HepG2 (cell line): ENCODE results near the gene KCNT1. TPM values are rescaled to one million over a fixed set of nuclear protein-coding genes. Genes with fewer than 3 reads are reported as not detected.

ENCODE experiments used
- ATAC-seq: fragments of 200-7000 bp; cut with Tn5 transposase; 3 replicates; pipeline ENCODE4 v1.9.1; 2020; ENCODE audit warnings: mild to moderate bottlenecking, moderate library complexity
- BruUV-seq: library from RNA; stranded (reverse); fragments of 400-500 nt; replicated peaks from 2 replicates; lab custom pipeline; 2021; lab: Mats Ljungman, UMichigan
- CTCF ChIA-PET: fragments of 300-600 bp; formaldehyde crosslinking; extraction: SDS; loops from one replicate; lab custom pipeline; 2021; ENCODE audit warnings: low total read pairs, inconsistent platforms, low intra/inter-chr PET ratio; lab: Yijun Ruan, JAX
- POLR2A ChIA-PET: fragments of 350-600 bp; sonication (Branson Sonifier 250); formaldehyde crosslinking; loops from one replicate; lab custom pipeline; 2020; ENCODE audit warnings: antibody characterized with exemption, inconsistent platforms; lab: Yijun Ruan, JAX
- DNase-seq: peaks from one replicate; pipeline ENCODE4 v3.0.0-alpha.2; 2015; ENCODE audit warnings: low spot score
- FAIRE-seq: peaks from 3 replicates; lab custom pipeline; 2011; peaks lifted over from hg19 to GRCh38; lab: Jason Lieb, UNC
- H2AFZ ChIP-seq: one replicate; pipeline ENCODE4 v1.6.1; 2011; ENCODE audit warnings: low read length, inconsistent platforms
- H3K27ac ChIP-seq: fragments of 300-600 bp; 3 replicates; pipeline ENCODE4 v1.8.0; 2011; ENCODE audit warnings: mixed run types, mild to moderate bottlenecking, mixed read lengths, low read length, inconsistent platforms; ENCODE audit not compliant: insufficient read depth; ENCODE audit errors: extremely low read length
- H3K27me3 ChIP-seq, 2 experiments: fragments of 200-600 bp in 1 of 2; 2 replicates in 1 of 2; 3 replicates in 1 of 2; pipeline versions ENCODE4 v1.6.0 to v1.8.0; 2011; ENCODE audit warnings: low read length in 2 of 2, mild to moderate bottlenecking in 2 of 2, moderate library complexity in 2 of 2, inconsistent platforms in 1 of 2; ENCODE audit not compliant: insufficient read depth in 2 of 2, control insufficient read depth in 1 of 2
- H3K36me3 ChIP-seq, 2 experiments: fragments of 200-600 bp in 1 of 2; replicated peaks in 1 of 2; 2 replicates in 1 of 2; 3 replicates in 1 of 2; pipeline versions ENCODE4 v1.5.1 to v1.8.0; 2011; ENCODE audit warnings: low read length in 2 of 2, inconsistent platforms in 1 of 2; ENCODE audit not compliant: insufficient read depth in 2 of 2, control insufficient read depth in 1 of 2
- H3K4me1 ChIP-seq: 2 replicates; pipeline ENCODE4 v1.5.1; 2012; ENCODE audit warnings: low read length, inconsistent platforms; ENCODE audit not compliant: insufficient read depth
- H3K4me2 ChIP-seq: 2 replicates; pipeline ENCODE4 v1.6.0; 2011; ENCODE audit warnings: low read depth, low read length, inconsistent platforms
- H3K4me3 ChIP-seq, 3 experiments: fragments of 200-600 bp in 1 of 3; sonication (generic), shearing (Covaris generic) in 1 of 3; replicated peaks in 1 of 3; 2 replicates each; pipeline ENCODE4 v1.5.1; 2011 to 2016; ENCODE audit warnings: low read length in 3 of 3, inconsistent platforms in 2 of 3, low read depth in 2 of 3, mild to moderate bottlenecking in 2 of 3, control low read depth in 1 of 3, mixed read lengths in 1 of 3; ENCODE audit not compliant: insufficient read depth in 1 of 3
- H3K79me2 ChIP-seq: one replicate; pipeline ENCODE4 v1.6.1; 2011; ENCODE audit warnings: low read length, inconsistent platforms; ENCODE audit not compliant: insufficient read depth
- H3K9ac ChIP-seq: 2 replicates; pipeline ENCODE4 v1.6.0; 2011; ENCODE audit warnings: mild to moderate bottlenecking, low read depth, low read length, inconsistent platforms; ENCODE audit not compliant: insufficient read depth
- H3K9me3 ChIP-seq: 2 replicates; pipeline ENCODE4 v1.5.1; 2012; ENCODE audit warnings: mild to moderate bottlenecking, low read length
- H4K20me1 ChIP-seq: 2 replicates; pipeline ENCODE4 v1.6.0; 2011; ENCODE audit warnings: inconsistent platforms, mild to moderate bottlenecking, low read length, moderate library complexity; ENCODE audit not compliant: insufficient read depth
- AGO2 ChIP-seq: fragments of 200-400 bp; formaldehyde crosslinking; optimal IDR thresholded peaks from 2 replicates; pipeline ENCODE3; 2017; ENCODE audit warnings: mild to moderate bottlenecking, low read depth, low read length, moderate library complexity
- HNRNPUL1 ChIP-seq: fragments of 200-400 bp; formaldehyde crosslinking; IDR thresholded peaks from 2 replicates; pipeline ENCODE4 v1.6.1; 2017; ENCODE audit warnings: low read depth, mild to moderate bottlenecking, low read length, moderate library complexity
- HOXA9 ChIP-seq: sonication (generic); formaldehyde crosslinking; IDR thresholded peaks from 2 replicates; pipeline ENCODE4 v1.8.1; 2022; ENCODE audit warnings: missing genetic modification reagents, mild to moderate bottlenecking, moderate library complexity, borderline replicate concordance
- KDM6A ChIP-seq: IDR thresholded peaks from 2 replicates; pipeline ENCODE4 v1.6.1; 2016; ENCODE audit warnings: low read depth
- MIER2 ChIP-seq: IDR thresholded peaks from 2 replicates; pipeline ENCODE4 v1.6.1; 2016; ENCODE audit warnings: missing biosample characterization, missing genetic modification reagents
- NFE2L1 ChIP-seq: sonication (generic); formaldehyde crosslinking; IDR thresholded peaks from 2 replicates; pipeline ENCODE4 v1.4.0; 2020; ENCODE audit warnings: missing genetic modification reagents, mild to moderate bottlenecking, borderline replicate concordance
- POLR2G ChIP-seq: fragments of 200-400 bp; formaldehyde crosslinking; IDR thresholded peaks from 2 replicates; pipeline ENCODE4 v1.6.1; 2018; ENCODE audit warnings: mild to moderate bottlenecking, low read depth, low read length, moderate library complexity
- RBM22 ChIP-seq: fragments of 200-400 bp; formaldehyde crosslinking; optimal IDR thresholded peaks from 2 replicates; pipeline ENCODE3; 2017; ENCODE audit warnings: mild to moderate bottlenecking, low read length, moderate library complexity
- SRSF1 ChIP-seq: fragments of 200-400 bp; formaldehyde crosslinking; optimal IDR thresholded peaks from 2 replicates; pipeline ENCODE3; 2017; ENCODE audit warnings: mild to moderate bottlenecking, low read depth, low read length, moderate library complexity
- STAG1 ChIP-seq: sonication (generic); formaldehyde crosslinking; IDR thresholded peaks from 2 replicates; pipeline ENCODE4 v1.4.0; 2020; ENCODE audit warnings: missing genetic modification reagents
- ZNF703 ChIP-seq: sonication (generic); formaldehyde crosslinking; IDR thresholded peaks from 2 replicates; pipeline ENCODE4 v1.5.1; 2020; ENCODE audit warnings: missing genetic modification reagents, mild to moderate bottlenecking, moderate library complexity, borderline replicate concordance
- ZNF773 ChIP-seq: sonication (generic); formaldehyde crosslinking; IDR thresholded peaks from 2 replicates; pipeline ENCODE4 v1.4.0; 2020; ENCODE audit warnings: missing genetic modification reagents, borderline replicate concordance
- ZNF781 ChIP-seq: sonication (generic); formaldehyde crosslinking; IDR thresholded peaks from 2 replicates; pipeline ENCODE4 v1.5.1; 2020; ENCODE audit warnings: borderline replicate concordance, mild to moderate bottlenecking, missing genetic modification reagents; ENCODE audit errors: not compliant biosample characterization
- WGBS: methylation state at CpG from one replicate; pipeline ENCODE4 v1.1.6; 2017; ENCODE audit warnings: low lambda C conversion rate; 5-methylcytosine and 5-hydroxymethylcytosine counted together
- in situ Hi-C: cut with HindIII; loops from 2 replicates; pipeline ENCODE4 v1.10.0; 2017; ENCODE audit warnings: low pct_unique_long_range_greater_than_20kb; ENCODE audit not compliant: extremely low pct_ligation_motif_present
- intact Hi-C: fragments of 100-400 bp; cut with micrococcal nuclease; formaldehyde crosslinking; loops from one replicate; pipeline ENCODE4 v1.10.0; 2022; ENCODE audit not compliant: unreplicated experiment
- polyA plus RNA-seq, 8 experiments: library from polyadenylated mRNA; depleted of rRNA in 3 of 8; stranded (reverse) in 7 of 8; unstranded in 1 of 8; fragments of >200 nt; fragmentation: Illumina TruSeq in 4 of 8; extraction: Trizol in 4 of 8; gene quantifications; 2 replicates each; pipeline versions ENCODE4 v1.2.1 to v1.2.3, GENCODE V29; 2011 to 2016; ENCODE audit warnings: low read depth in 4 of 8, missing spikeins in 1 of 8, mixed read lengths in 1 of 8; ENCODE audit not compliant: insufficient read depth in 1 of 8
- total RNA-seq, 5 experiments: library from RNA; depleted of rRNA; stranded (reverse); fragments of >200 nt; fragmentation: Illumina TruSeq; extraction: Trizol; gene quantifications; 2 replicates each; pipeline ENCODE4 v1.2.3, GENCODE V29; 2016; ENCODE audit warnings: low read depth in 1 of 5
- TF ChIP-seq, protein P1 (sequence below): sonication (generic); formaldehyde crosslinking; IDR thresholded peaks from 2 replicates; pipeline ENCODE4 v1.4.0; 2020; ENCODE audit warnings: missing genetic modification reagents, mild to moderate bottlenecking, borderline replicate concordance
- TF ChIP-seq, protein P2 (sequence below): sonication (generic); formaldehyde crosslinking; IDR thresholded peaks from 2 replicates; pipeline ENCODE4 v1.8.0; 2022; ENCODE audit warnings: missing genetic modification reagents, low read depth, mild to moderate bottlenecking, borderline replicate concordance
- TF ChIP-seq, protein P3 (sequence below): sonication (generic); formaldehyde crosslinking; IDR thresholded peaks from 2 replicates; pipeline ENCODE4 v1.5.1; 2020; ENCODE audit warnings: mild to moderate bottlenecking, missing genetic modification reagents, borderline replicate concordance
- TF ChIP-seq, protein P4 (sequence below): sonication (generic); formaldehyde crosslinking; IDR thresholded peaks from 2 replicates; pipeline ENCODE4 v1.5.0; 2020; ENCODE audit warnings: missing genetic modification reagents
- TF ChIP-seq, protein P5 (sequence below): sonication (generic); formaldehyde crosslinking; IDR thresholded peaks from 2 replicates; pipeline ENCODE4 v1.8.0; 2022; ENCODE audit warnings: missing genetic modification reagents, mild to moderate bottlenecking, inconsistent platforms, borderline replicate concordance

Gene KCNT1
- total and polyA plus RNA-seq, 2 of the 13 experiments (the other 11 are each of a cell fraction or from before 2014, with no cell fraction given): not detected

DNA sequence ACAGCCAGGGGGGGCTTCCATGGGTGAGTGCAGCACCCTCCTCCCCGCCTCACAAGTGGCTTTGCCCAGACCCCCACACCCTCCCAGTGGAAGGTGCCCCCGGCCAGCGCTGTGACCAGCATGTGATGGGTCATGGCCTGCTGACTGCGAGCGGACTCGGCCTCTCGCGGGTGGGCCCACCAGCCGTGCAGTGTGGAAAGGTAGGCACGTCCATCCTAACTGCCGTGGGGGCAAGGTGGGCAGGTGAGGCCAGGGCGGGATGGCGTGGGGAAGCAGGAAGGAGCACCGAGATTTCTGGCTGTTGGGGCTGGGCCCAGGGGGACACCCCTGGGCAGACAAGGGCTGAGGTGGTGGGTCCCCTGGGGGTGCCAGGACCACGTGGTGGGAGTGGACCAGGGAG lies 14.8 kb upstream of the KCNT1 start:
- no peak for ATAC-seq
- Histone ChIP-seq H3K9ac (no peak overlapping the region), H3K9me3 (no peaks in the 10 kb centered on the region), H2AFZ (no peak overlapping the region), H3K27ac (no peak overlapping the region), H3K79me2 (no peaks in the 10 kb centered on the region), H3K4me2 (no peak overlapping the region), H3K4me1 (no peaks in the 10 kb centered on the region), H4K20me1 (peaks cover 2% of the 10 kb centered on the region; the same call in 1 of the 2 replicates), H3K4me3 (no peak overlapping the region), H3K36me3 (no peaks in the 10 kb centered on the region), H3K27me3 (peaks cover 22 to 80% of the 10 kb centered on the region in 2 experiments; a peak in 4 of 5 replicates)
- TF ChIP-seq HOXA9 (no peak), HNRNPUL1 (no peak), STAG1 (CRISPR knock-in tag) (no peak), ZNF773 (CRISPR knock-in tag) (no peak), KDM6A (no peak), ZNF703 (CRISPR knock-in tag) (no peak), POLR2G (no peak), RBM22 (no peak), SRSF1 (no peak), MIER2 (CRISPR knock-in tag) (no peak), AGO2 (no peak), ZNF781 (CRISPR knock-in tag) (no peak), NFE2L1 (no peak)
- TF ChIP-seq, protein P1, sequence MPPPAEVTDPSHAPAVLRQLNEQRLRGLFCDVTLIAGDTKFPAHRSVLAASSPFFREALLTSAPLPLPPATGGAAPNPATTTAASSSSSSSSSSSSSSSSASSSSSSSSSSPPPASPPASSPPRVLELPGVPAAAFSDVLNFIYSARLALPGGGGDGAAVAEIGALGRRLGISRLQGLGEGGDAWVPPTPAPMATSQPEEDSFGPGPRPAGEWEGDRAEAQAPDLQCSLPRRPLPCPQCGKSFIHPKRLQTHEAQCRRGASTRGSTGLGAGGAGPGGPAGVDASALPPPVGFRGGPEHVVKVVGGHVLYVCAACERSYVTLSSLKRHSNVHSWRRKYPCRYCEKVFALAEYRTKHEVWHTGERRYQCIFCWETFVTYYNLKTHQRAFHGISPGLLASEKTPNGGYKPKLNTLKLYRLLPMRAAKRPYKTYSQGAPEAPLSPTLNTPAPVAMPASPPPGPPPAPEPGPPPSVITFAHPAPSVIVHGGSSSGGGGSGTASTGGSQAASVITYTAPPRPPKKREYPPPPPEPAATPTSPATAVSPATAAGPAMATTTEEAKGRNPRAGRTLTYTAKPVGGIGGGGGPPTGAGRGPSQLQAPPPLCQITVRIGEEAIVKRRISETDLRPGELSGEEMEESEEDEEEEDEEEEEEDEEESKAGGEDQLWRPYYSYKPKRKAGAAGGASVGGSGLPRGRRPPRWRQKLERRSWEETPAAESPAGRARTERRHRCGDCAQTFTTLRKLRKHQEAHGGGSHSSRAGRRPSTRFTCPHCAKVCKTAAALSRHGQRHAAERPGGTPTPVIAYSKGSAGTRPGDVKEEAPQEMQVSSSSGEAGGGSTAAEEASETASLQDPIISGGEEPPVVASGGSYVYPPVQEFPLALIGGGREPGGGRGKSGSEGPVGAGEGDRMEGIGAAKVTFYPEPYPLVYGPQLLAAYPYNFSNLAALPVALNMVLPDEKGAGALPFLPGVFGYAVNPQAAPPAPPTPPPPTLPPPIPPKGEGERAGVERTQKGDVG (CRISPR knock-in tag): no peak
- TF ChIP-seq, protein P2, sequence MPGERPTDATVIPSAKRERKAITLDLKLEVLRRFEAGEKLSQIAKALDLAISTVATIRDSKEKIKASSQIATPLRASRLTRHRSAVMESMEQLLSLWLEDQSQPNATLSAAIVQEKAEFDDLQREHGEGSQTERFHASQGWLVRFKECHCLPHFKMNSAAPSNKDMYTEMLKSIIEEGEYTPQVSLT: no peak
- TF ChIP-seq, protein P3, sequence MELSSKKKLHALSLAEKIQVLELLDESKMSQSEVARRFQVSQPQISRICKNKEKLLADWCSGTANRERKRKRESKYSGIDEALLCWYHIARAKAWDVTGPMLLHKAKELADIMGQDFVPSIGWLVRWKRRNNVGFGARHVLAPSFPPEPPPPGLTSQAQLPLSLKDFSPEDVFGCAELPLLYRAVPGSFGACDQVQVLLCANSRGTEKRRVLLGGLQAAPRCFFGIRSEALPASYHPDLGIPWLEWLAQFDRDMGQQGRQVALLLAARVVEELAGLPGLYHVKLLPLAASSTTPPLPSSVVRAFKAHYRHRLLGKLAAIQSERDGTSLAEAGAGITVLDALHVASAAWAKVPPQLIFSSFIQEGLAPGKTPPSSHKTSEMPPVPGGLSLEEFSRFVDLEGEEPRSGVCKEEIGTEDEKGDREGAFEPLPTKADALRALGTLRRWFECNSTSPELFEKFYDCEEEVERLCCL (CRISPR knock-in tag): no peak
- TF ChIP-seq, protein P4, sequence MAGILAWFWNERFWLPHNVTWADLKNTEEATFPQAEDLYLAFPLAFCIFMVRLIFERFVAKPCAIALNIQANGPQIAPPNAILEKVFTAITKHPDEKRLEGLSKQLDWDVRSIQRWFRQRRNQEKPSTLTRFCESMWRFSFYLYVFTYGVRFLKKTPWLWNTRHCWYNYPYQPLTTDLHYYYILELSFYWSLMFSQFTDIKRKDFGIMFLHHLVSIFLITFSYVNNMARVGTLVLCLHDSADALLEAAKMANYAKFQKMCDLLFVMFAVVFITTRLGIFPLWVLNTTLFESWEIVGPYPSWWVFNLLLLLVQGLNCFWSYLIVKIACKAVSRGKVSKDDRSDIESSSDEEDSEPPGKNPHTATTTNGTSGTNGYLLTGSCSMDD (CRISPR knock-in tag): no peak
- TF ChIP-seq, protein P5, sequence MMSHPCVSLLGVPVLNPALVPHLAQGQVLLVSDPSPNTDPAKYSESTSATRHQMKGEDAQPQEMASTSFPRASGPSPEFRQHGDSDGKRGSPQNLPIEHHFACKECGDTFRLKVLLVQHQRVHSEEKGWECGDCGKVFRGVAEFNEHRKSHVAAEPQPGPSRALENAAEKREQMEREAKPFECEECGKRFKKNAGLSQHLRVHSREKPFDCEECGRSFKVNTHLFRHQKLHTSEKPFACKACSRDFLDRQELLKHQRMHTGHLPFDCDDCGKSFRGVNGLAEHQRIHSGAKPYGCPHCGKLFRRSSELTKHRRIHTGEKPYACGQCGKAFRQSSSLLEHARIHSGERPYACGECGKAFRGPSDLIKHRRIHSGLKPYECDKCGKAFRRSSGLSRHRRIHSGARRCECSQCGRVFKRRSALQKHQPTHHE: no peak
- CTCF ChIA-PET: no interaction called here
- WGBS: 0% methylated on average over 3 of the region's 15 CpGs
- intact Hi-C loops: no loop called here
- no TSS peak for BruUV-seq
- DNase-seq: no peak
- POLR2A ChIA-PET: no interaction called here
- no peak for FAIRE-seq
- in situ Hi-C loops: no loop called here
